HG02798 (cell line): Measurements from ENCODE around the gene FTO.

Experiments
- ATAC-seq: cut with Tn5 transposase; IDR thresholded peaks from one replicate; pipeline ENCODE4 v1.9.1; 2021; ENCODE audit warnings: mild to moderate bottlenecking; ENCODE audit not compliant: unreplicated experiment, poor library complexity

Gene FTO

DNA sequence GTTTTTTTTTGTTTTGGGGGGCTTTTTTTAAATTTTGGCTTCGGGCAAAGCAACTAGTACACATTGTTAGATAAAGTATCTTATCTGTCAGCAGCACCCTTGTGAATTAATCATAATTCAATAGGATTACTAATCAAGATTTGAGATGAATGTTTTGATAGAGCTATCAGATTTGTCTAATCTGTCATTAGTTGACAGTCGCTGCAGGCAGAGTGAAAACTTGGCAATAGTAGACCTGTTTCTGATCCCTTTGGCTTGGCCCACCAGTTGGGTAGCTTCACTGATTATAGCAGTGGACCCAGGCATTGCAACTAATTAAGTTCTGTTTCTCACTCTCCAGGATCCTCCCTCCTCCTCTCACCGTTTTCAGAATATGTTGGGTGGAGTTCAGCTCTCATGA lies 324.0 kb downstream of the FTO start:
- ATAC-seq, result no peak

DNA sequence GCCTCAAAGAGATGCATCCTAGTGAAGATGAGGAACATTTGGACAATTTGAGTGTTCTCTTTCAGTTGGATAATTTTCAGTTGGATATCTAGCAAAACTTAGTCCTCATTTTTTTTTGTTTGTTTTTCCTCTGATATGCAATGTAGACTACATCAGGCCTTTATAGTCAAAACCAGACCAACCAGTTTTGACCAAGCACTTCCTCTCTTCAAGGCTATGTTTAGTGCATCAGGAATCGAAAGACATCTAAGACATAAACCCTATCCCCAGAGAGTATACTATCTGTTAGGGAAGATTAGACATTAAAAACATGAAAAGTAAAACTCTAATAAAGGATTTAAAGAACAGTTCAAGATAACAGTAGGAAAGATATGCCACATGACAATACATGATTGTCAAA lies 326.5 kb downstream of the FTO start:
- no peak for ATAC-seq

DNA sequence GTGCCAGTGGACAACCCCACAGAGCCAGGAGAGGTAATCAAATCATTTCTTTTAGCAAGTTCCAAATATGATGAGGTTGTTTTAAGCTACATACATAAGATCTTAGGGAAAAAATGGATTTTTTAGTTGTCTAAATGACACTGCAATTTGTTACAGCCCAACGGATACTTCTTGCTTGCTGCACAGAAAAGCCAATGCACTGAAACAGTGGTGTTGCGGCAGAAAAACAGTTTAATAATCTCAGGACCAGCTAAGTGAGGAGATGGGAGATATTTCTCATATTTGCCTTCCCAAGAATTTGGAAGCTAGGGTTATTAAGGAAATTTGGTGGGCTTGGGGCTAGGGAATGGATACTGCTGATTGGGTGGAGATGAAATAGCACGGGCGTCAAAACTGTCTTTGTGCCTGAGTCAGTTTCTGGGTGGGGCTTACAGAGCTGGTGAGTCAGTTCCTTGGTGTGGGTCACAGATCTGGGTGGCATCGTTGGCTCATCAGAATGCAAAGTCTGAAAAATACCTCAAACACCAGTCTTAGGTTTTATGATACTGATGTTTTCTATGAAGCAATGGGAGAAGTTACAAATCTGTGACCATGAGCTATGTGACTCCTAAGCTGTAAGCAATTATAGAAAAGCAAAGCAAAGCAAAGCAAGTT lies 327.3 kb downstream of the FTO start:
- no peak for ATAC-seq

DNA sequence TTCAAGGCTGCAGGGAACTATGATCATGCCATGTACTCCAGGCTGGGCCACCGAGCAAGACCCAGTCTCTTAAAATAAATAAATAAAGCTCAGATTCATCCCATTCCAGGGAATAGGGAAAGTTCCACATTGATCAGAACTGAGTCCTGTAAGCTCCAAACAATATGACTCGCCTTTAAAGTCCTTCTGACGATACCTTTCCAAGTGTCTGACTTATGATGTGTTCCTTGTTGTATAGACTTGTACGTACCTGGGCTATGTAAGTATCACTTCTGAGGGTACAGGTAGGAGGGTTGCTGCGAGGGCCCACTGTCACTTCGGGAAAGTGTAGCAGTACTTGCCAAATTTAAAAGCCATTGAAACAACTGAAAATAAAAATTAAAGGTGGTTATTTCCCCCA lies 329.8 kb downstream of the FTO start:
- ATAC-seq, result no peak

DNA sequence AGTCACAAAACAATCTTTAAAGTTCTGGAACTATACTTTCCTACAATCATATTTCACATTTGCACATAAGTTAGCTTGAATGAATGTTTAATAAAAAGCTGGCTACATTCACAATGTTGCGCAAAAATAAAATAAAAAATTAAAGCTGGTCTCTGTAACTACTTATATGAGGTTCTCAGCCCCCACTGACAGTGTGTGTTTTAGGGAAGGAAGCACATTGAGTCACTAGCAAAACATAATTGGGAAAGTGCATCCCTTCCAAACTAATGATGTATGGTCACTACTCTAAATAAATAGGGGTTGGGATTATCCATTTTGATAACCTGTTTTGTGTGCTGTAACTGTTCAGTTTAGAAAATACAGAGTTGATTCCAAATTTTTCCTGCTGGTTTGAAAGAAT lies 330.7 kb downstream of the FTO start:
- no peak for ATAC-seq

DNA sequence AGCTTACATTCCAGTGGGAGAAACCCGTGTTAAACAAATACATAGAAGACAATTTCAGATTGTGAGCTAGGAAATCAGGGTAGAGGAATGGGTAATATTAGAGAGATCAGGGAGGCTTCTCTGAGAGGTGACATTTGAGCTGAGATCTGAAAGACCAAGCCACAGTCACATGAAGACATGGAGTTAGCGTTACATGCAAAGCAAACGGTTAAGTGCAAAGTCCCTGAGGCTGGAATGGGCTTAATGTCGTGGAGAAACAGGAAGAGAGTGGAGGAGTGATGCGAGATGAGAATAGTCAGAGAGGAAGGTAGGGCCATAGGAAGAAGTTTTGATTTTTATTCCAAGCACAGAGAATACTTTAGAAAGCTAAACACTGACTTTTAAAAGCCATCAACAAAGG lies 336.5 kb downstream of the FTO start:
- ATAC-seq, result no peak

DNA sequence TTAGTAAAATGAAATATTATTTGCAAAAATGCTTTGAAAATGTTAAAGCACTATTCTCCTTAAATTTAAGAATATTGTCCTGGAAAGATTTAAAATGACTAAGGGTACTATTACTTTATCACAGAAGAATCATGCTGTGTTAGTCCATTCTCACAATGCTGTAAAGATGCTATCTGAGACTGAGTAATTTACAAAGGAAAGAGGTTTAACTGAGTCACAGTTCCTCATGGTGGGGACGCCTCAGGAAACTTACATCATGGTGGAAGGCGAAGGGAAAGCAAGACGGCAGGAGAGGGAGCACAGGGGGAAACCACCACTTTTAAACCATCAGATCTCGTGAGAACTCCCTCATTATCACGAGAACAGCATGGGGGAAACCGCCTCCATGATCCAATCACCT lies 337.0 kb downstream of the FTO start:
- ATAC-seq, result no peak

DNA sequence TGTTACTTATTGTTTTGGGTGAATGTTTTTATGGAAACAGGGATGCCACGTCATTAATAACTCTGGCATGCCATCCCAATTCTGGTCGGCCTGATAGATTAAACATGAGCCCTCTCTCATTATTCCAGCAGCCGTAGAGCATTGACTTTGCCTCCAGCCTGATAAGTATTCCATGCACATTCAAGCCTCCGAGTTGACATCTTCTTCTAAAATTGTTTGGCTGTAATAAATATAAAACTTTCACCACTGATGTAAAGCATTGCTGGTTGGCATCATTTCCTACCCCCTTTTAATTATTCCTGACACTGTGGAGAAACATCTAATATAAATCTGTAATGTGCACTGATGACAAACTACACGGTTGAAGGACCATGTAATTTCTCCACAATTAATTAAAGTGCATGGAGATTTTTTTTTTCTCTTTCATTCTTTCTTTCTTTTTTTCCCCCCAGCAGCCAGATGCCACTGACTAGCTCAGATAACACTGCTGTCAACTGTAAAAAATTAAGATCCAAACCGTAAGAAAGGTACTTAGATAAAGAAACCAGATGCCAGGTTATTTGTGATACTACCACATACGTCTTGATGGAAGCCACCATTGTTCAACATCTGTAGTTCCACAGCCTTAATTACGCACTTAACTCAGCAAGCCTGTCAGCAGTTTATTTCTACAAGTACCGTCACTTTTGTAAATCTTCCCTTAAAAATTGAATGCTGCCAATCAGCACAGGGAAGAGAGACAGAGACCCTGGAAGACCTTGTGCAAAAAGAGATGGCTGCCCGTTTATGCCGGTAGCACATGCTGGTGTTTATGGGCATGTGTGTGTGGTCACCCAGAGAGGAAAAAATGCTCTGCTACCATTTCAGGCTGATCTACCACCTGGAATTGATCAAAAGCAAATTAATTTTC lies 344.9 kb downstream of the FTO start:
- no peak for ATAC-seq

DNA sequence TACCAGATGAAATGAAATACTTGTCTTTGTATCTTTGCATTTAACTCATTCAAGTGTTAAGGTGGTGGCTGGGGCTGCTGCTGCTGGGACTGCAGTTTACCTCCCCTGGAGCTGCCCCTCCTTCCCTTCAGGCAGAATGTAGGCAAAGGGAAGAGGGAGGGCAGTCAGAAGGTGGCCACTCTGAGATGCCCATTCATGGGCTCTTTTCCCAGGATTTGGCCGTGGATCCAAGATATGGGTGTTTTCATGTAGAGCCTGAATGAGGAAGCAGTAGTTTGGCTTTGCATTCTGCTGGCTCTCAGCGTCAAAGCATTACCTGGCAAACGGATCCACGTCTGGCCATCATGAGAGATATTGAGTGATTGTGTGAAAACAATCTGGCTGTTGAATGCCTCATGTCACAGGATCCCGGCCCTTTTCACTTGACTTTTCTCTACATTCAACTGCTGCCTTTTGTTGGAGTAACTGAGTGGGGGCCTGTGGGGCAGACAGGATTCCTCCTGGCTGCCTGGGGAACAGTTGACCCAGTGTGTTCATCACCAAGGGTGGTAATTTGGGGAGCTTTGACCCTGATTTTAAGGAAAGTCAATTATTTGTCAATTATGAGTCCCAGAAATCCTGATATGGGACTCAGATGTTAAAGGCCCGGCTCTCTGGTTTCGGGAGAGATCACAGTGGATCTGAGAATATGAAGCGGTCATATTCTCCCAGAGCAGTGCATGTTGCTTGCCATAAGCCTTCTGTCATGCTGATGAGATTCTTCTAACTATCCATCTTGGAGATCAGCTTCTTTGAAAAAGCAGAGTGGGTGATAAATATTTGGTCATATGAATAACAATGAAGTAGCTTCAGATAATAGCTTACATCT lies 345.9 kb downstream of the FTO start:
- no peak for ATAC-seq

DNA sequence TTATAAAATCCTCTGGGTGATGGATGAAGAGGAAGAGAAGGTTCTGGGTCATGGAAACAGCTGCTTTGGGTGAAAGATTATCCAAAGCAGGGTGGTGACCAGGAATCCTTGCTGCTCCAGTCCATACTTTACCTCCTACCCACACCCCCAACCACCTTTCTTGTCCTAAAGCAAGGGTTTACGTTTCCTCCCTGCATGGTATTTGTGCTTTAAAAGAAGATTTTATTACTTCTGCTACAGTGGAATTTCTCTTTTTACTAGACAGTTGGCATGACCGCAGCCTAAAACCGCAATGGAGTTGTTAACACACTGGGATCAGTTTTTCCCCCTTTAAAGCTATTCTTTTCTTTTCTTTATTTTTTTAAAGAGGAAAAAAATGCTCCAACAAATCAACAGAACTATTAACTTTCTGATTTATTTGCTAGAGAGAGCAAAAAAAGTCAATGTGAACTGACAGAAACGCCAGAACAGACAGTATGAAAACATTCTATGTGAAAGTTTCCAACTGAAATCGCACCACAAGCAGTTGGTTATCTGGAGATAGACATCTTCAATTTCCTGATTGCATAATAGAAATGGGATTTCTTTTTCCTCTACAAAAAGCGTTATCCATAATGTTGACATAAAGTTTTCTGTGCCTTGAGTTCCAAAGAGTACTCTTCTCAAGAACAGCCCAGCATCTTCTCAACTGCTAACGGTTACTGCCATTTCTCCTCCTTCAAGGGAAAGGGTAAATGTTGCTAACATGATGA lies 346.7 kb downstream of the FTO start:
- ATAC-seq, result no peak

DNA sequence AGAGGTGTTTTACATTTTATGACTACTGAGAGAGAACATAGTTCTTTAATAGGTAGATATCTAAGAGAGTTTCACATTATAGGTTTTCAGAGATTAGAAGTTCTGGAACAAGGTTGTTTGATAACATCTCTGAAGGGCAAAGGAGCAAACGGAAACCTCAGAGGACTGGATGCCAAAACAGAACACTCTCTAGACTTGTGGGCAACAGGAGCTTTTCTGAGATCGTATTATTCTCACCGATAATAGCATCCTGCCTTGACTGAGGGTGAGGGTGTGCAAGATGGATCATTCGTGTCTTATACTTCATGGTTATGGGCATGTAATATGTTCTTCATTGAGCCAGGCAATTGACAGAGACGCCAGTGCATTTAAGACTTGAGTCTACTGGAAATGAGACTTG lies 347.9 kb downstream of the FTO start:
- ATAC-seq, result no peak

DNA sequence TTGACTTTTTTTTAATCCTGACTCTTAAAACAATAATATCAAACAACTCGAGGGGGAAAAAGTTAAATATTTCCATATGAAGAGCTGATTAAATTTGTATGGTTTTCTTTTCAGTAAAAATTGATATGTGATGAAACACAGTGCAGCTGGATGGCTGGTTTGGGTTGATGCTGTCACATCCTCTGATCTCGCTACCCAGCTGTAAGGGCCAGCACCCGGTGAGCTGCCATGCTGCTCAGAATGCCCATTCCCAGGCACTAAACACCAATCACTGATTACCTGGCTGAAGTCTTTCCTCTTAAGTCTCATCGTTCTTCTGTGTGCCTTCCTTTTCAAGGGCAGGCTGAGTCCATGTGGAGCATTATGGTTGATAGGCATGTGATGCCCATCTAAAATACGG lies 348.3 kb downstream of the FTO start:
- ATAC-seq, result no peak

DNA sequence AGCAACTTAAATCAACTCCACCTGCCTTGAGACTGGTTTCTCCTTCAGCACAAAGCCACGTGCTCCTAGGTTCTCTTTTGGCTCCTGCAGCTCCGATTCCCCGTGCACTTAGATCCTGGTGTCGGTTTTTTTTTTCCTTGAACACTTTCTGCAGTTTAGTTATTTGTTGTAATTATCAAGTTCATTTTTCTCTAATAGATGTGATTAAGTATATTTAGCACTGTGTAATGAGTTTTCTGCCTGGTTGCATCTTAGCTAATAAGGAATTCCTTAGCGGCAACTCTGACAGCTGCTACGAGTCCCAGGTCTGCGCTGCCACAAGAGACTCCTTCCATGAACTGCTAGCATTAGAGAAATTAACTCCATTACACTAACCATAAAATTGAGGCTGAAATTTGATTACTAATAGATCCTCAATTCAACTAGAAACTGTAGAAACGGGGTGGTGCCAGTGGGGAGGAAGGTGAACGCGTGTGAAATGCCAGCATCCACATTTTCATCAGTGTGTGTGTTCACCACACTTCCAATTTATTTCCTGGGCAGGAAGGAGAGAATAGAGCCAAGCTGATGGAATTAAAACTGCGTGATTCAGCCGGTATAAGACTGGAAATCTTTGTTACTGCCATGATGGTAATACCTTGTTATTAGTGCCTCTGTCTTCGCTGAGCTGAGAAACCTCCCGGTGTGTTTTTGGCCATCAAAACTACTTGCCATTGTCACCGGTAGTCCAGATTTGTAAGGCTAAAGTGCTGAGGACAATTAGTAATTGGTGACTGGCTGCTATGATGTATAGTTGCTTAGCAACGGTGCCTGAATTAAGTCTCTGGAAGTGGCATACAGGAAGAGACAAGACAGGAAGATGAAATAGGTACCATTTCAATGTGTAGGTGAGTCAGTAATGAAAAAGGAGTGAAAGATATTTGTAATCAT lies 350.2 kb downstream of the FTO start:
- ATAC-seq, result no peak

DNA sequence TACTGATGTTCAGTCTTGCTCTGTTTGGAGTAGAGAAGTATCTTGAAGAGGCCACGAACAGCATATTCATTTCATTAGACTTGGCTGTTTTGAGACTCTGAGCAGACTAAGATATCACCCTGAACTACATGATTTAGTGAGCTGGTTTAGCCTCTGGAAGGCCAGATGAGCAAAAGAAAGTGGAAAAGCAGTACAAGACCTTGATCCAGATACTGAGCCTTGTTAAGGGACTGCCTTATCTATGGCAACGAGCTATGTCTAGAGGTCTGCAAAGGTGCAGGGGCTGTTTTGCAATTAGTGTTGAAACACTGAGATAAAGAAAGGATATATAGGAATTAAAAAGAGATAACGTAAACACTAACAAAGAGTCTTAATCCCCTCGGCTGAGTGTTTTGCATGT lies 351.2 kb downstream of the FTO start:
- no peak for ATAC-seq

DNA sequence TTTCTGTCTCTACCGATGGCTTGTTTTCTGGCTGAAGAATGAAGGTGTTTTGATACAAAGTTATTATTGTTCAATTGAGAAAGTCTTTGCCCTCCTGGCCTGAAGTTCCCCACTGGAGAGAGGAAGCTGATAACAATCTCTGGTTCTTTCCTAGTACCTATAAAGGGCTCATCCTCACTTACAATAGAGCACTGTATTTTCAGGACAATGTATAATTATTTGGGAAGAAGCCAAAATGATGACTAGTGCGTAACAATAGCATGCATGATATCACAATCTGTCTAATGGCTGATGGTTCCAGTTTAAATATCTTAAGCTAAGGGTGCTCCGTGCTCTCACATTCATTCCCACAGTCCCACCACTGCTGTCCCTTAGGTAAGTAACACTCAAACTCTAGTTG lies 351.9 kb downstream of the FTO start:
- ATAC-seq, result no peak

DNA sequence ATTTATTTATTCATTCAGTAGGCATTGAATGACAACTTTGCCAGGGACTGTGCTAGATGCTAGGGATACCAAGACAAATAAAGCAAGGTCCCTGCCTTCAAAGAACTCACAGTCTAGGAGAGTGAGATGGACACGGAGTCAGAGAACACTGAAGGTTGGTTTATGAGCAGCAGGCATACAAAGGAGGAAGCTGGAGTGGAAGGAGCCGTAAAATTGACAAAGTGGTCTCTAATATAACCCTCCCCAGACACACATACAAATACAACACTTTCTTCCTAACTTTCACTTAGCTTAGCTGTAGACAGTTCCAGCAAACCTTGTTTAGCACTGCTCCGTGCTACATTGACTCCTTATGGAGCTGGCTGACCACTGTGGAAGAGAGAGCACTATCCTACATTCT lies 353.0 kb downstream of the FTO start:
- no peak for ATAC-seq

DNA sequence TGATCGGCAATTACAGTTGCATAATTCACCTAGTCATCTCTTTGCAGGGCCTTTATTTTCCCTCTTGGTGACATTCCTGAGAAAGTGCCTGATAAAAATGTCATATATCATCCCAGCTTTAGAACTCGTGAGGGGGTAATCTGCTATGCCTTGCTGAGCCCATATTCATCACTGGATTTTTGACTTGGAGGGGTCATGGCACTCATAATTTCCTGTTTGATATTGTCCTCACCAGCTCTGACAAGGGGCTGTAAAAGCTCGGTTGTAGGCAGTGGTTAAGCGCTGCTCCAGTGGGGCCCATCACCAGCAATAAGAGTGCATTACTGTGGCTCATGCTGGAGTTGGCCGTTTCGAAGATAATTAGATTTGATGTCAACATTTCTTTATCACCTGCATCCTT lies 355.4 kb downstream of the FTO start:
- no peak for ATAC-seq

DNA sequence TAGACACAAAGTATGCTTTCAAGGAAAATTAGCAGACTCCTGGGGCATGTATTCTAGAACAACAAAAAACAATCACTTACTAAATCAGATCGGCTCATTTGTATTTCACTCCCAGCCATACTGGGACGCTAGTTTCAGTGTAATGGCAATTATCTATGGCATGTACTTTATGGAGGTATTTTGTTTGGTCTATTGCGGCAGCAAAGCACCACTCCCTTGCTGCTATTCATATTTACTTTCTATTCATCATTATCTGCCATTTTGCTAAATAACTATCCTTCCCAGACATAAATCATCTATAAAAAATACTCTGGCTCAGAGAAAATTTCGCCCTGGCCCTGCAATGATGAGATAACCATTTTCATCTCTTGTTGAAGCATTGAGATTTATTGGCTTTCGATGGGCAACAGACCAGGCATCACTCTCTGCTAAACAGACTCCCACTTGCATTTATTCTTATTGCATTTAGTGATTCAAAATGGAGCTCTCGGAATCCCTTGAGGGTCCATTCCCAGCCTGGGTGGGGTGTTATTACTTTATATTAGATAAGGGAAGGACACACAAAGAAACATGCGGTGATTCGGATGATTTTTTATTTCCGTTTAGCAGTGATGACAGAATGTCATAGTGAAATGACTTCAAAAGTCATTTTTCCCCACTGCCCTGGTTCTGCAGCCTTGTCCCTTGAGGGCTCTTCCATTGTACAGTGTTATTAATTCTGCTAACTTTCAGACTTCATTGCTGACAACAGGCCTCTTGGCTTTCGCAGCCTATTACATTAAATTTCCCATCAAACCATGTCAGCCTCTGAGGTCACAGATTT lies 356.9 kb downstream of the FTO start:
- no peak for ATAC-seq
